Mammary epithelial cell (primary cell): ENCODE data around the gene RNF169.

Experiments used
- CTCF ChIP-seq, 2 donors: IDR thresholded peaks in 1 of 2; conservative IDR thresholded peaks in 1 of 2; 2 replicates each; pipeline ENCODE4 v1.5.1; 2011 to 2012; ENCODE audit warnings: inconsistent platforms in 2 of 2, low read length in 2 of 2, mild to moderate bottlenecking in 2 of 2, control low read depth in 1 of 2, low read depth in 1 of 2; ENCODE audit not compliant: insufficient read depth in 1 of 2; ENCODE audit errors: extremely low read depth in 1 of 2
- EZH2 ChIP-seq: IDR thresholded peaks from 2 replicates; pipeline ENCODE4 v1.6.1; 2012; ENCODE audit warnings: low read length, inconsistent platforms, borderline replicate concordance

- TF ChIP-seq CTCF (conservative IDR thresholded peaks at IDR 0.05 in 1 of 2, IDR thresholded peaks at IDR 0.05 in 1 of 2; ENCODE audit: extremely low read depth in 1 of 2, insufficient read depth in 1 of 2, low read depth in 1 of 2, low read length in 2 of 2) (peak; percentile 26 to 42), EZH2 (no peak)
Observed at GRCh38 chr11:74870485-74870884, 121.8 kb downstream of the RNF169 start.
